GM19372 (cell line): ENCODE data around the gene METTL25B.
"Not testable (repeated sequence)": the region's sequence is repeated elsewhere in the genome, so short reads cannot be mapped to it uniquely, and the experiment has no call there.

ENCODE experiments used
- ATAC-seq: cut with Tn5 transposase; IDR thresholded peaks from one replicate; pipeline ENCODE4 v1.9.1; 2021; ENCODE audit warnings: mild to moderate bottlenecking, low read depth, moderate library complexity; ENCODE audit not compliant: unreplicated experiment

Gene METTL25B

GRCh38 chr1:156746728-156747631 is 18.7 kb downstream of the METTL25B start:
- ATAC-seq, result no peak

- ATAC-seq, result no peak
Observed at GRCh38 chr1:156747742-156748669, 19.7 kb downstream of the METTL25B start.

DNA sequence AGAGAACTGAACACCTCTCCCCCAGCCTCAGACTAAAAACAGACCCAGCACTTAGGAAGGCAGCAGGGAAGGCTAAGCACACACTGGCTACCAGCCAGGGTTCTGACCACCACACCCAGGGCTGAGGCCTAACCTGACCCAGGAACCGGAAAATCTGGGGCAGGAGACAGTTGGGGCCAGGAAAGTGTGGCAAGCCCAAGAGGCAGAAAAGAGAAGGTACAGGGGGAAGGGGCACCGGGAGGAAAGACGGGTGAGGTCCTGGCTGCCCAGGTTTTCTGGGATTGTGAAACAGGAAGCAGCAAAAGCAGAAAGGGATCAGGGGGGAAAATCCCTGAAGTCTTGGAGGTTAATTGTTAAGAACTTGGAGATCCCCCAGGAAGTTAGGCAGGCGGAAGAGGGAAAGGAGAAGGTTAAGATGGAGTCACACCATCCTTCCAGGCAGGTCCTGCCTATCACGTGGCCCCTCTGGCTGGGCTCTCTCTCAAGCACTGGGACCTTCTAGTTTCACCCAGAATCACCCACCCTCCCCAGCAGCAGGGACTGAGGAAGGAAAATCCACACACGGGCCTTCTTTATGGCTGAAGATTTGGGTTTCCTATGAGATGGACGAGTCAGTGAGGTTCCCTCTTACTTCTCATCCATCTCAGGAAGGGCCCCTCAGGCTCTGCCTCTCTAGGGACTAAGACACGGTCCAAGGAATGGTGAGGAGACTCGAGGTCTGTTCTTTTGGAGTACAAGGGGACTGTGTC is 20.6 kb downstream of the METTL25B start:
- no peak for ATAC-seq

DNA sequence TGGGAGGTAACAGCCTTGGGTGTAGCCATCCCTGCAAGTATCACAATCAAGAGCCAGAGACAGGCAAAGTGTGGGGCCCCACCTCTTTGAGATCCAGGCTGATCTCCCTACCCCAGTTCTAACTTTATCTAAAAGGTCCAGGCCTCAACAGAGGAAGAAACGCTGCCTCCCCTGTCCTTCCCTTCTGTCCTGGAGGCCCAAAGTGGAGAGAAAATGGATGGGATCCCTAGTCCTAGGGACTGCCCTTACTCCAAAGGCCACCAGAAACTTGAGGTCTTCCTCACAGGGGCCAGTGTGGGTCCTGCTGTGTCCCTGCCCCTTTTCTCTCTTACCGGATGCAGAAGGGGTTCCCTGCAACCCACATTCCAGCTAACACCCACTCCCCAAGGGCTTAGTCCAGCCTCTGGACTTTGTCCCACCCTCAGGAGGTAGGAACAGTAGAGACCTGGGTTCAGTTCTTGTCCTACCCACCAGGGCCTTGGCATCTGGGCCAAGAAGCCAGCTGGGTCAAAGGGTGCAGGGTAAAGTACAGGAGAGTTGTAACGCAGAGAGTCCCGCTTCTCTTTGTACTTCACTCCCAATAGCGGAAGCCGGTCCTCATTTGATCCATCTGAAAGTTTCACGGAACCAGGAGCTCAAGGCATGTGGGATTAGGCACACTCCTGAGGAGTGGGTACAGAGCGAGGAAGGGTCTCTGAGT is 21.3 kb downstream of the METTL25B start:
- ATAC-seq, result no peak

GRCh38 chr1:156750191-156750672 is 22.0 kb downstream of the METTL25B start:
- no peak for ATAC-seq

GRCh38 chr1:156750711-156751450 is 22.6 kb downstream of the METTL25B start:
- ATAC-seq, result peak; percentile 6

GRCh38 chr1:156751451-156751756 is 23.1 kb downstream of the METTL25B start, which contains the start of gene HDGF:
Gene HDGF (minus strand): TSS chr1:156751675. CDS start chr1:156751429, 246 bp downstream.
- peak; percentile 25 for ATAC-seq

DNA sequence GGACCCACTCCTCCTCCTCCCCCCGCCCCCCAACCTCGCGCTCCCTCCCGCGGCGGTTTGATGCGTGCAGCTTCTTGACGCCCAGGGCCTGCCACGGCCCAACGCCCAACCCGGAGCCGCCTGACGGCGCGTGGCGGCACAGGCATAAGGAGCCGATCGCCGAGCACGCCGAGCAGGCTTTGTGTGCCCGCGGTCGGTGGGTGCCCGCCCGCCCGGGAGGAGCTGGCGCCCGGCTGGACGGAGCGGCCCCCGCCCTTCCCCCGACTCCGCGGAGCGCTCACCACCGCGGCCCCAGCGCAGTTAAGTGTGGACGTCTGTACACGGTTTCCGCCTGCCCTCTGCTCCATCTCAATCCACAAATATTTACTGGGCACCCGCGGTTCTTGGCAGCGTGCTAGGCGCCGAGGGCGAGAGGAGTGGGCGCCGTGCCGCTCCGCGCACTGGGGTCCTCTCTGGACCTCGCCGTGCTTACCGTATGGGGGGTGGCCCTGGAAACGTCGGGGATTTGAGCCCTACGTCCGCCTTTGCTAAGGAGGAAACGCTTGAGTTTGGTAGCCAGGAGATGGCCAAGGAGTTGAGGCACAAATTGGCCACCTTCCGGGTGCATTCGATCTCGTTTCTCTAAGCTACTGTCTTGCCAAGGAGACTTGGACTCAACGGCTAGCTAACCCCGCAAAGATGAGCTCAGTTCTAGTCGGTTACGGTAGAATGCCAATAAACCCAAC is 23.6 kb downstream of the METTL25B start:
- peak; percentile 71 for ATAC-seq

GRCh38 chr1:156752843-156753482 is 24.7 kb downstream of the METTL25B start:
- no peak for ATAC-seq

DNA sequence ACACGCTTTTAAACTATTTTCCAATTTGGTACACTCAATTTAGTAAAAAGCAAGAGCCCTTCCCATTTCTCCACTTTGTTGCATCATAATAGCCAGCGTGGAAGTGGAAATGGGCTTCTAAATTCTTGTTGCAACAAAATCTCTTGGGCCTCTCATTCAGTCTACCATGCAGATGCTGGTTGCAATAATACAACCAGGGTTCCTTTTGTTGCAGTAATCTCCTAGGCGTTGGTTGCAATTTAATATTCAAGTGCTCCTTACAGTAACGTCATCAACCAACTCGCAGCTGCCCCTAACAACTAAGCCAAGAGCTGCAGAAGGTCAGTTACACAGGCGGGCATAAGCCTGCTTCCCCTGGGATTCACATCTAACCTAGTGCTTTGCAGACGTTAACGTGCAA is 25.9 kb downstream of the METTL25B start:
- no peak for ATAC-seq

- no peak for ATAC-seq
Observed at GRCh38 chr1:156755527-156755950, 27.3 kb downstream of the METTL25B start.

DNA sequence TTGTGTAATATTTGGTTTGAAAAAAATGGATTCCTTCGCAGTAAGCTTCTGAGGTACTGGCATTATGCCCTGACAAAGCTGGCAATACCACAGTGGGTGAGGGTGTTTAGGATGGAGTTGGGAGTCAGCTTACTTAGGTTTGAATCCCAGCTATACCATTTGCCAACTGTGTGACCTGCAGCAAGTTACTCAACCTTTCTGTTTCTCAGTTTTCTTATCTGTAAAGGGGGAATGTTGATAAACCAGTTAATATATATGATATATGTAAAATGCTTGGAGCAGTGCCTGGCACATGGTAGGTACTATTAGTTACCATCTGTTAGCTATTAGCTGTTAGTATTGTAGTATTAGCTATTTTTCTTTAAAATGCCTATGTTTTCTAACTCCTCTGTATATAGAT is 28.1 kb downstream of the METTL25B start:
- ATAC-seq, result no peak

- not testable (repeated sequence) for ATAC-seq
Observed at GRCh38 chr1:156757572-156758253, 29.4 kb downstream of the METTL25B start.

DNA sequence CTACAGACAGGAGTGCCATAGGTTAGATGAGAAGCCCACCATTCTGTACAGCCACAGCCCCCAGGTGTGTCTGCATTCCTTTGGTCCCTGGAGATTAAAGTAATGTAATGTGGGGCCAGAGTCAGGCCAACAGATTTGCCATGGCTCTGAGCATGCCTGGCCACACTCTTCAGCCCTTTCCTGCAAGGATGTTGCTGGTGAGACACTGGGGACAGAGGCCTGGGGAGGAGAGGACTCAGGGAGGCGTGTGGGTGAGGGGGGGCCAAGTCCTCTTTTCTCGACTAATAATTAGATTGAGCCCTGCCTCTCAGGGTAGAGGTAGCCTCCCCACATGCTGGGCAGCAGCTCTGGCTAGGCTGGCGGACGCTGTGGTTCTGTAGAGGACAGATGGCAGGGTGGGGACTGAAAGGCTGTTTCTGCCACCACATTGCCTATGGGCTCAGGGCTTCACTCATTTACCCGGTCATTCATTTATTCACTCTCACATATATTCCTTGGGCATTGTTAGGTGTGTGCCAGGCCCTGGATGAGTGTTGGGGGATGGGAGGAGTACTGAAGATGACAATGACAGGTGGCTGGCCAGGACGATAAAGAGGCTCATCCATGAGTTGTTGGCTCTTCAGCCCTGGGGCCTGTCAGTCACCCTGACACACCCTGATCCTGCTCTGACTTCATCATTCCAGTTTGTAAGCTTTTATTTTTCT is 32.0 kb downstream of the METTL25B start:
- ATAC-seq, result no peak

DNA sequence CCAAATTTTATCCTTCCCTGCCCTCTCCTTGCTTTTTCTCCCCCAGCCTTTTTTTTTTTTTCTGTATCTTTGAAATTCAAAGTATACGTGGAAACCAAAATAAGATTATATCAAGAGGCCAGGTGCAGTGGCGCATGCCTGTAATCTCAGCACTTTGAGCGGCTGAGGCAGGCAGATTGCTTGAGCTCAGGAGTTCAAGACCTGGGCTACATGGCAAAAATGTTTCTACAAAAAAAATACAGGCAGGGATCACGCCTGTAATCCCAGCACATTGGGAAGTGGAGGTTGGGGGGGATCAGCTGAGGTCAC is 32.5 kb downstream of the METTL25B start:
- no peak for ATAC-seq

- ATAC-seq, result not testable (repeated sequence)
Observed at GRCh38 chr1:156765136-156765535, 36.9 kb downstream of the METTL25B start.

GRCh38 chr1:156765666-156766065 is 37.4 kb downstream of the METTL25B start:
- no peak for ATAC-seq
